ENCODE measurements around the gene METTL8. TPM values are rescaled to one million over a fixed set of nuclear protein-coding genes. Genes with fewer than 3 reads are reported as not detected.

METTL8 gene
- total RNA-seq, 6 donors from 2014 or later: 6.1 to 15.4 (median 13.0) TPM

DNA sequence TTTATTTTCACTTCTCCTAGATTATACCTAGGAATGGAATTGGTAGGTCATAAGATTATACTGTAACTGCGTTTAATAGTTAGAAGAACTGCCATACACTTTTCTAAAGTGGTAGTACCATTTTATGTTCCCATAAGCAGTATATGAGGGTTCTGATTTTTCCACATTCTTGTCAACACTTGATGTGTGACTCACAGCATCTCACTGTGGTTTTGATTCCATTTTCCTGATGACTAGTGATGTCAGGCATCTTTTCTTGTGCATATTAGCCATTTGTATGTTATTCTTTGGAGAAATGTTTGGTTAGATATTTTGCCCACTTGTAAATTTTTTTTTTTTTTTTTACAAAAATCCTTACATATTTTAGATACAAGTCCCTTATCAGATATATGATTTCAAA is 2.5 kb upstream of the METTL8 start:
- no peak overlapping the region for H3K27ac ChIP-seq
- H3K4me3 ChIP-seq: no peak overlapping the region
- peaks cover 11 to 16% (median 13%) of the 10 kb centered on the region in 4 donors for H3K4me1 ChIP-seq
- H3K9me3 ChIP-seq: no peaks in the 10 kb centered on the region
- 92 to 100% methylated on average over 1 of the region's 1 CpG for WGBS, 2 donors
- H3K27me3 ChIP-seq: no peaks in the 10 kb centered on the region
- no peak for ATAC-seq (ENCODE audit: low FRiP score in 2 of 2)
- TF ChIP-seq POLR2A (IDR thresholded peaks at IDR 0.05): no peak
- no peak for TF ChIP-seq POLR2AphosphoS5 (IDR thresholded peaks at IDR 0.05)
- no peak for TF ChIP-seq EP300 (IDR thresholded peaks at IDR 0.05)
- TF ChIP-seq, protein P1, sequence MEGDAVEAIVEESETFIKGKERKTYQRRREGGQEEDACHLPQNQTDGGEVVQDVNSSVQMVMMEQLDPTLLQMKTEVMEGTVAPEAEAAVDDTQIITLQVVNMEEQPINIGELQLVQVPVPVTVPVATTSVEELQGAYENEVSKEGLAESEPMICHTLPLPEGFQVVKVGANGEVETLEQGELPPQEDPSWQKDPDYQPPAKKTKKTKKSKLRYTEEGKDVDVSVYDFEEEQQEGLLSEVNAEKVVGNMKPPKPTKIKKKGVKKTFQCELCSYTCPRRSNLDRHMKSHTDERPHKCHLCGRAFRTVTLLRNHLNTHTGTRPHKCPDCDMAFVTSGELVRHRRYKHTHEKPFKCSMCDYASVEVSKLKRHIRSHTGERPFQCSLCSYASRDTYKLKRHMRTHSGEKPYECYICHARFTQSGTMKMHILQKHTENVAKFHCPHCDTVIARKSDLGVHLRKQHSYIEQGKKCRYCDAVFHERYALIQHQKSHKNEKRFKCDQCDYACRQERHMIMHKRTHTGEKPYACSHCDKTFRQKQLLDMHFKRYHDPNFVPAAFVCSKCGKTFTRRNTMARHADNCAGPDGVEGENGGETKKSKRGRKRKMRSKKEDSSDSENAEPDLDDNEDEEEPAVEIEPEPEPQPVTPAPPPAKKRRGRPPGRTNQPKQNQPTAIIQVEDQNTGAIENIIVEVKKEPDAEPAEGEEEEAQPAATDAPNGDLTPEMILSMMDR (IDR thresholded peaks at IDR 0.05): no peak
- DNase-seq: no peak
- peaks cover 0 to 41% (median 10%) of the 10 kb centered on the region in 4 donors for H3K36me3 ChIP-seq

DNA sequence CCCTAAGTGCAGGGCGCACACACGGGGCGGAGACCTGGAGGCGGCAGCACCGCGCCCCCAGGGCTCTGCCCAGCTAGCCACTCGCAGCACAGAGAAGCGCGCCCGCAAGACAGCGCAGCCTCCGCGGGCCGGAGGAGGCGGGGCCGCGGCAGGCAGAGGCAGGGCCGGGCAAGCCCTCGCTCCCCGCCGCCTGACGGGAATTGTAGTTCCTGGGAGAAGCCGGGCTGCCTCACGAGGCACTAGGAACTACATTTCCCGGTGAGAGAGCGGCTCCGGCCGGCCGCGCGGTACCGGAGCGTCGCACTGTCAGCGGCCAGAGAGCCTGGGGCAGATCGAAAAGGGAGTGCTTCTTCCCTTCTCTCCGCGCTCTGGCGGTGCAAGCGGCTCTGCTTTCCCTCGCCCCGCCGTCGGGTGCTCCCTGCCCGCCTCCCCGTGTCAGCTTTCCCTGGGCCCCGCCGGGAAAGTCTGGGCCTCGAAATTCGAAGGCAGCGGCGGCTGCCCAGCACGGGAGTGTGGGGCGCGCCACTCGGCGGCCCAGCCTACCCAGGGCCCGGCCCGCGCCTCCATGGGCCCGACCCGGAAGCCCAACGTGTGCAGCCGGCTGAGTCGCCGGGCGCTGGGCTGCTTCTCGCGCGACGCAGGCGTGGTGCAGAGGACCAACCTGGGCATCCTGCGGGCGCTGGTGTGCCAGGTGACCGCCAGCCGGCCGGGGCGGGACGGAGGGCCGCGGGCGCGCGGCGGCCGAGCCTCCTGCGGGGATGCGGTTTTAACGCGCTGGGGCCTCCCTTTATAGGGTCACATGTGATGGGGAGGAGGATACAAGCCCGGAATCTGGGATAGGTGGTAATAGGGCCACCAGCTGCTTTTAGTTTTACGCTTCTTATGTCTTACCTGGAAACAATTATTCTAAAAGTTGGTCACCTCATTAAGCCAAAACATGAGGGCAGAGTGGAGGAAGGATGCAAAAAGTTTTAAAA is 511 bp upstream of the METTL8 start, which contains the start of gene DCAF17:
Gene DCAF17, plus strand, starts transcription at position 214 of the 977 bp plus-strand sequence. Its CDS starts 352 bp downstream, at position 566.
- peaks cover 11 to 16% (median 13%) of the 10 kb centered on the region in 4 donors for H3K4me1 ChIP-seq
- TF ChIP-seq POLR2AphosphoS5 (IDR thresholded peaks at IDR 0.05) (peak; percentile 69 to 75), EP300 (IDR thresholded peaks at IDR 0.05) (no peak), POLR2A (IDR thresholded peaks at IDR 0.05) (peak in 3 of 4 donors; percentile 33 to 86 (median 75))
- TF ChIP-seq, protein P1 (IDR thresholded peaks at IDR 0.05): peak in 3 of 6 experiments; percentile 19 to 56 (median 32)
- H3K9me3 ChIP-seq: no peaks in the 10 kb centered on the region
- H3K27ac ChIP-seq: peak within 1 kb of the TSS; percentile 97 to 98 (median 97)
- H3K36me3 ChIP-seq: peaks cover 0 to 25% (median 2%) of the 10 kb centered on the region in 4 donors
- WGBS, 2 donors: 0% methylated on average over 7 to 30 of the region's 92 CpGs
- H3K27me3 ChIP-seq: no peaks in the 10 kb centered on the region
- DNase-seq (peak; percentile 97 to 98), ATAC-seq (ENCODE audit: low FRiP score in 2 of 2) (peak; percentile 99 to 100)
- peak within 1 kb of the TSS; percentile 76 to 92 (median 86) for H3K4me3 ChIP-seq

DNA sequence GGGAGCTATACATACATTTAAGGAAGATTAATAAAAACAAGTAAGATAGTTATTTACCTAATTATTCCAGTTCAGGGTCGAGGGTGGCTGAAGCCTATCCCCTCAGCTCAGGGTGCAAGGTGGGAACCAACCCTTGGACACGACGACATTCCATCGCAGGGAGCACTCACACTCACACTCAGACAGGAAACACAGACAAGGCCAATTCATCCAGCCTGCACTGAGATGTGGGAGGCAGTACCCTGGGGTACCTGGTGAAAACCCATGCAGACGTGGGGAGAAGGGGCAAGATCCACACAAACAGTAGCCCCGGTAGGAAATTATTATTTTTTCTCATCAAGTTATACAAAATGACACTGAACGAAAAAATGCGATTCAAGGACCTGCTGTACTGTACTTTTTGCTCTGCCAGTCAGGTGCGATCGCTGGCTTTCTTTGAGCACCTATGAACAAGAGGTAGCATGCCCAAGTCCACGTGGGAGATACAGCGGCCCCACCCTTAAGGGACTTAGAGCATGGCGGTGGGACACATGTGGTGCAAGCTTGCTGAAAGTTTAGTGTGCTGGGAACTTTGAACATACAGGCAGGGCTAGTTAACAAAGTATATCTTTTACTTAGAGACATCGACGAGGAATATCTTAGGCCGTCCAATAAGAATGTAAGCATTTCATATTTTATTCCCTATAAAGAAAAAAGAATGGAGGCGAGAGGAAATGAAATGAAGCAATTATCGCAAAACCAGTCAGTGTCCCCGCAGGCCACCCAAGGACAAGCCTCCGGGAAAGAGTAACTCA is 624 bp downstream of the METTL8 start:
- Histone ChIP-seq H3K36me3 (peaks cover 0 to 18% (median 2%) of the 10 kb centered on the region in 4 donors), H3K4me1 (peaks cover 11 to 16% (median 13%) of the 10 kb centered on the region in 4 donors), H3K27me3 (no peaks in the 10 kb centered on the region), H3K4me3 (peak overlapping the region; percentile 76 to 88 (median 81)), H3K27ac (peak overlapping the region; percentile 97 to 98 (median 97)), H3K9me3 (no peaks in the 10 kb centered on the region)
- peak in 1 of 2 donors; percentile 44 for DNase-seq
- WGBS, 2 donors: 23 to 25% methylated on average over 20 of the region's 20 CpGs
- TF ChIP-seq EP300 (IDR thresholded peaks at IDR 0.05) (no peak), POLR2A (IDR thresholded peaks at IDR 0.05) (no peak), POLR2AphosphoS5 (IDR thresholded peaks at IDR 0.05) (no peak)
- TF ChIP-seq, protein P1 (IDR thresholded peaks at IDR 0.05): no peak
- peak in 1 of 2 donors; percentile 49 for ATAC-seq (ENCODE audit: low FRiP score in 2 of 2)

DNA sequence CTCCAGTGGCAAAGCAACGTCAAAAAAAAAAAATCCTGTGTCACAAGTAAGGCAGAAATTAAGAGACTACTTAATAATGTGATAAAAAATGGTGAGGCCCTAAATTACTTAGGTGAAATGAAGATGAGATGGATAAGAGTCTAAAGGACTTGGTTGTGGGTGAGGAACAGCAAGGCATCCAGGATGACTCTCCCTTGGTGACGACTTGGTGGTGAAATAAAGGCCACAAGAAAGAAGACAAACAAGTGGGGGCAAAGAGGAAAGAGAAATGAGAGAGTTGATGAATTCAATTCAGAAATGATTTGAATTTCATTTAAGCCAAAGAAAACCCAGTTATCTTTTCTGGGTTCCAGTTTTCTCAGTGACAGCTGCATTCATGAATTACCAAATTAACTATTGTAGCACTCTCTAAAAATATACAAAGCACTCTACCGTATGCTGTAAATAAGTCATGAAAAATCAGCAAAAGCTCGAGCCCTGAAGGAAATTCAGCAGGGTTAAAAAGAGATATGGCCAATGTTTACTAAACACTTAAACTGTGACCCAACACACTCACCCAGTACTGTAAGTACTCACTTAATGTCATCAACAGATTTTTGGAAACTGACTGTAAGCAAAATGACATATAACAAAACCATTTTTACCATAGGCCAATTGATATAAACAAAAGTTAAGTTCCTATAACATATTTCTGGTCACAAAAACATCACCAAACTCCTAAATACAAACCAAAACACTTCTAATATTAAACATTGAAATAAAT is 1.4 kb downstream of the METTL8 start:
- no peak overlapping the region for H3K4me3 ChIP-seq
- no peaks in the 10 kb centered on the region for H3K9me3 ChIP-seq
- peaks cover 0 to 13% (median 2%) of the 10 kb centered on the region in 4 donors for H3K36me3 ChIP-seq
- no peaks in the 10 kb centered on the region for H3K27me3 ChIP-seq
- no peak for ATAC-seq (ENCODE audit: low FRiP score in 2 of 2)
- H3K27ac ChIP-seq: no peak overlapping the region
- WGBS, 2 donors: 62 to 65% methylated on average over 4 of the region's 4 CpGs
- no peak for DNase-seq
- H3K4me1 ChIP-seq: peaks cover 11 to 16% (median 13%) of the 10 kb centered on the region in 4 donors
- TF ChIP-seq POLR2AphosphoS5 (IDR thresholded peaks at IDR 0.05): no peak
- TF ChIP-seq, protein P1 (IDR thresholded peaks at IDR 0.05): no peak
- no peak for TF ChIP-seq POLR2A (IDR thresholded peaks at IDR 0.05)
- TF ChIP-seq EP300 (IDR thresholded peaks at IDR 0.05): no peak

Data from upper lobe of left lung (tissue), 6 donors.